Peyer's patch (tissue), 4 donors: ENCODE results near the gene CDH4.

ENCODE experiments used
- CTCF ChIP-seq, 6 experiments: fragments of 450-650 bp in 4 of 6; fragments of 200-600 bp in 2 of 6; sonication (generic) in 1 of 6; IDR thresholded peaks; one replicate each; pipeline ENCODE4 v1.5.1; 2017 to 2019; ENCODE audit warnings: antibody characterized with exemption in 6 of 6, mild to moderate bottlenecking in 3 of 6, moderate library complexity in 1 of 6
- POLR2A ChIP-seq, 2 donors: fragments of 450-650 bp; IDR thresholded peaks; one replicate each; pipeline ENCODE4 v1.5.1; 2017; ENCODE audit warnings: antibody characterized with exemption in 2 of 2, mild to moderate bottlenecking in 2 of 2, moderate library complexity in 2 of 2

- TF ChIP-seq POLR2A (IDR thresholded peaks at IDR 0.05) (no peak), CTCF (IDR thresholded peaks at IDR 0.05) (no peak)
These were observed 419.5 kb downstream of the CDH4 start for GRCh38 chr20:61671559-61671958.
